Measurements from ENCODE around the gene B3GNT8. TPM values are rescaled to one million over a fixed set of nuclear protein-coding genes. Genes with fewer than 3 reads are reported as not detected.
A peak's percentile ranks its signal among the peaks of the same experiment; 100 is the strongest.

The B3GNT8 gene
- total and polyA plus RNA-seq, 2 experiments from 2014 or later, result 0.71 to 1.8 TPM

GRCh38 chr19:41457241-41457640 is 30.1 kb upstream of the B3GNT8 start:
- no peaks in the 10 kb centered on the region for H3K9me2 ChIP-seq (ENCODE audit: insufficient read depth)
- no peak overlapping the region for H3K4me3 ChIP-seq
- H3K4me2 ChIP-seq, result no peak overlapping the region
- Mint-ChIP-seq H3K4me3 (no peak overlapping the region), H3K9me3 (peaks cover 4% of the 10 kb centered on the region), H3K36me3 (ENCODE audit: low read depth) (peaks cover 1% of the 10 kb centered on the region; the same call in 1 of the 3 replicates), H3K27ac (no peak overlapping the region), H3K4me1 (no peaks in the 10 kb centered on the region), H3K27me3 (ENCODE audit: insufficient read depth, low read depth, poor library complexity) (peaks cover 4% of the 10 kb centered on the region)
- DNase-seq (ENCODE audit: low spot score) (no peak), ATAC-seq (no peak)
- TF ChIP-seq CTCF (conservative IDR thresholded peaks at IDR 0.05; ENCODE audit: low read depth in 2 of 2) (no peak), EZH2 (IDR thresholded peaks at IDR 0.05; ENCODE audit: low read depth, unreplicated experiment) (no peak)
- no peaks in the 10 kb centered on the region for H3K36me3 ChIP-seq (ENCODE audit: insufficient read depth)
- H3K27me3 ChIP-seq (ENCODE audit: insufficient read depth), result no peaks in the 10 kb centered on the region
- H2AFZ ChIP-seq, result peak overlapping the region; percentile 52; the same call in 1 of the 2 replicates
- H3F3A ChIP-seq (replicated peaks; ENCODE audit: low read depth), result no peaks in the 10 kb centered on the region
- H3K79me2 ChIP-seq (replicated peaks; ENCODE audit: insufficient read depth), result no peaks in the 10 kb centered on the region
- H3K27ac ChIP-seq (ENCODE audit: low read depth), result no peak overlapping the region
- H4K20me1 ChIP-seq (replicated peaks; ENCODE audit: insufficient read depth), result no peaks in the 10 kb centered on the region
- H3K4me1 ChIP-seq (ENCODE audit: insufficient read depth), result no peaks in the 10 kb centered on the region

GRCh38 chr19:41456342-41456918 is 29.3 kb upstream of the B3GNT8 start:
- Mint-ChIP-seq H3K27me3 (ENCODE audit: insufficient read depth, low read depth, poor library complexity) (peaks cover 4% of the 10 kb centered on the region), H3K4me3 (no peak overlapping the region), H3K27ac (no peak overlapping the region), H3K36me3 (ENCODE audit: low read depth) (no peaks in the 10 kb centered on the region), H3K9me3 (no peaks in the 10 kb centered on the region), H3K4me1 (no peaks in the 10 kb centered on the region)
- Histone ChIP-seq H3K27me3 (ENCODE audit: insufficient read depth) (no peaks in the 10 kb centered on the region), H3K9me2 (ENCODE audit: insufficient read depth) (no peaks in the 10 kb centered on the region), H3K79me2 (replicated peaks; ENCODE audit: insufficient read depth) (no peaks in the 10 kb centered on the region), H3K4me3 (no peak overlapping the region), H3K4me2 (no peak overlapping the region), H3F3A (replicated peaks; ENCODE audit: low read depth) (no peaks in the 10 kb centered on the region), H3K4me1 (ENCODE audit: insufficient read depth) (no peaks in the 10 kb centered on the region), H2AFZ (no peak overlapping the region), H3K27ac (ENCODE audit: low read depth) (no peak overlapping the region), H4K20me1 (replicated peaks; ENCODE audit: insufficient read depth) (no peaks in the 10 kb centered on the region), H3K36me3 (ENCODE audit: insufficient read depth) (no peaks in the 10 kb centered on the region)
- TF ChIP-seq ZNF462 (CRISPR knock-in tag; IDR thresholded peaks at IDR 0.05), result no peak
- TF ChIP-seq EZH2phosphoT487 (IDR thresholded peaks at IDR 0.05; ENCODE audit: unreplicated experiment), result no peak
- TF ChIP-seq CREB1 (CRISPR knock-in tag; IDR thresholded peaks at IDR 0.05; ENCODE audit: low read depth), result no peak
- TF ChIP-seq ZNF331 (CRISPR knock-in tag; IDR thresholded peaks at IDR 0.05; ENCODE audit: low read depth), result no peak
- no peak for TF ChIP-seq ETS1 (IDR thresholded peaks at IDR 0.05)
- TF ChIP-seq POLR2AphosphoS5 (IDR thresholded peaks at IDR 0.05; ENCODE audit: low read depth), result no peak
- no peak for DNase-seq (ENCODE audit: low spot score)
- no peak for ATAC-seq

Measured in GM23338 (cell line).